Epithelial cell of proximal tubule (primary cell): Measurements from ENCODE around the gene CCDC112. TPM values are rescaled to one million over a fixed set of nuclear protein-coding genes. Genes with fewer than 3 reads are reported as not detected.

ENCODE experiments used
- DNase-seq: peaks from one replicate; pipeline ENCODE4 v3.0.0-alpha.2; 2011; ENCODE audit warnings: low read depth
- H3K4me3 ChIP-seq: 2 replicates; pipeline ENCODE4 v1.5.1; 2011; ENCODE audit warnings: low read depth, mild to moderate bottlenecking, low read length
- total RNA-seq: library from RNA; depleted of rRNA; stranded (reverse); fragments of >200 nt; gene quantifications from 2 replicates; pipeline ENCODE4 v1.2.3, GENCODE V29; 2015
- TF ChIP-seq, protein P1 (sequence below): conservative IDR thresholded peaks from 2 replicates; pipeline ENCODE4 v1.5.1; 2012; ENCODE audit warnings: low read depth, mild to moderate bottlenecking, low read length

Gene CCDC112
- total RNA-seq, 1 donor from 2014 or later = 11.7 TPM

DNA sequence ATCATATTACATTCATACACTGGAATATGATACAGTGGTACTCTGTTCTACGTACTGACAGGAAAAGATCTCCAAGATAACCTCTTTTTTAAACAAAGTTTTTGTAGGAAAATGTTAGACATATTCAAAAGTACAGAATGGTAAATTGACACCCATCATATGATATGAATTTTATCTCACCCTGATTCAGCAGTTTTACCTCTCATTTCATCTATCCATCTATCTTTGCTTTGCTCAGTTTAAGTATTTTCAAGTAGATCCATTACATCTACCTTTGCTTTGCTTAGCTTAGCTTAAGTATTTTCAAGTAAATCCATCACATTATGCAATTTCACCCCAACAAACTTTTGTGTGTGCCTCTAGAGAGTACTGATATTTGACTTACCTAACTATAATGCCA is 14.3 kb downstream of the CCDC112 start:
- DNase-seq = no peak
- TF ChIP-seq, protein P1, sequence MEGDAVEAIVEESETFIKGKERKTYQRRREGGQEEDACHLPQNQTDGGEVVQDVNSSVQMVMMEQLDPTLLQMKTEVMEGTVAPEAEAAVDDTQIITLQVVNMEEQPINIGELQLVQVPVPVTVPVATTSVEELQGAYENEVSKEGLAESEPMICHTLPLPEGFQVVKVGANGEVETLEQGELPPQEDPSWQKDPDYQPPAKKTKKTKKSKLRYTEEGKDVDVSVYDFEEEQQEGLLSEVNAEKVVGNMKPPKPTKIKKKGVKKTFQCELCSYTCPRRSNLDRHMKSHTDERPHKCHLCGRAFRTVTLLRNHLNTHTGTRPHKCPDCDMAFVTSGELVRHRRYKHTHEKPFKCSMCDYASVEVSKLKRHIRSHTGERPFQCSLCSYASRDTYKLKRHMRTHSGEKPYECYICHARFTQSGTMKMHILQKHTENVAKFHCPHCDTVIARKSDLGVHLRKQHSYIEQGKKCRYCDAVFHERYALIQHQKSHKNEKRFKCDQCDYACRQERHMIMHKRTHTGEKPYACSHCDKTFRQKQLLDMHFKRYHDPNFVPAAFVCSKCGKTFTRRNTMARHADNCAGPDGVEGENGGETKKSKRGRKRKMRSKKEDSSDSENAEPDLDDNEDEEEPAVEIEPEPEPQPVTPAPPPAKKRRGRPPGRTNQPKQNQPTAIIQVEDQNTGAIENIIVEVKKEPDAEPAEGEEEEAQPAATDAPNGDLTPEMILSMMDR = no peak
- H3K4me3 ChIP-seq = no peak overlapping the region

DNA sequence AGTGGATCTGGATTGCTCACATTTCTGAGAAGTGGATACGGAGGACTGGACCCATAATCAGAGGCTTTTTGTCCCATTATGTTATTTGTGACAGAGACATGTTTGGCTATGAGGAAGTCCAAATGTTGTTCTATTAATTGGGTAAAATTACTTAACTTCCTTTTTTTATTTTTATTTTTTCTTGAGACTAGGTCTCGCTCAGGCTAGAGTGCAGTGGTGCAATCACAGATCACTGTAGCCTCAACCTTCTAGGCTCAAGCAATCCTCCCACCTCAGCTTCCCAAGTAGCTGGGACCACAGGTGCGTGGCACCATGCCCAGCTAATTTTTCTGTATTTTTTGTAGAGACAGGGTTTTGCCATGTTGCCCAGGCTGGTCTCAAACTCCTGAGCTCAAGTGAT is 21.9 kb downstream of the CCDC112 start:
- no peak for DNase-seq
- TF ChIP-seq, protein P1 = no peak

DNA sequence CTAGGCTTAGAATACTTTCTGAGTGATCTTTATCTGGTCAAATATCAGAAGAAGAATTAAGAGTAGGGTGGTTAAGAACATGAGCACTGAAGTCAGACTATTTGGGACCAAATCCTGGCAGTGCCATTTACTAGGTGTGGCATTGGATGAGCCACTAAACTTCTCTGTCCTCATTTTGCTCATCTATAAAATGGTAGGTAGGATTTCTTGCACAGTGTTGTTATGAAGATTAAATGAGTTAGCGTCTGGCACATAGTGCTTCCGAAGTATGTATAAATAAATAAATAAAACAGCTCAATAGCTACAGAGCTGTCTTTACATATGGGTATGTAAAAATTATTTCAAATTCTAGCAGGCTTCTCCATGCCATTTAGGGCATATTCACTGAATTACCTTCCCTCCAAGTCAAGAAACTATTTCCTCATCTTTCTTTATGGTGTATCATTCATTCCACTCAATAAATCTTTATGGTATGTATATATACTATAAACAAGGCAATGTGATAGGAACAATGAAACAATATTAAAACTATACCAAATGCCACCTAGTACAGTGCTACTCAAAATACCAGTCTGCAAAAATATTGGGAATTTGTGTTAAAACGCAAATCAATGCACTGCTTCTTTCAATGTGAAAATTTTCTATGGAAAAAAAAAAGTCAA is 24.0 kb downstream of the CCDC112 start:
- DNase-seq = no peak
- TF ChIP-seq, protein P1 = no peak
- no peak overlapping the region for H3K4me3 ChIP-seq

More for the DNA sequence above, 21.9 kb downstream of the CCDC112 start:
- no peak overlapping the region for H3K4me3 ChIP-seq

DNA sequence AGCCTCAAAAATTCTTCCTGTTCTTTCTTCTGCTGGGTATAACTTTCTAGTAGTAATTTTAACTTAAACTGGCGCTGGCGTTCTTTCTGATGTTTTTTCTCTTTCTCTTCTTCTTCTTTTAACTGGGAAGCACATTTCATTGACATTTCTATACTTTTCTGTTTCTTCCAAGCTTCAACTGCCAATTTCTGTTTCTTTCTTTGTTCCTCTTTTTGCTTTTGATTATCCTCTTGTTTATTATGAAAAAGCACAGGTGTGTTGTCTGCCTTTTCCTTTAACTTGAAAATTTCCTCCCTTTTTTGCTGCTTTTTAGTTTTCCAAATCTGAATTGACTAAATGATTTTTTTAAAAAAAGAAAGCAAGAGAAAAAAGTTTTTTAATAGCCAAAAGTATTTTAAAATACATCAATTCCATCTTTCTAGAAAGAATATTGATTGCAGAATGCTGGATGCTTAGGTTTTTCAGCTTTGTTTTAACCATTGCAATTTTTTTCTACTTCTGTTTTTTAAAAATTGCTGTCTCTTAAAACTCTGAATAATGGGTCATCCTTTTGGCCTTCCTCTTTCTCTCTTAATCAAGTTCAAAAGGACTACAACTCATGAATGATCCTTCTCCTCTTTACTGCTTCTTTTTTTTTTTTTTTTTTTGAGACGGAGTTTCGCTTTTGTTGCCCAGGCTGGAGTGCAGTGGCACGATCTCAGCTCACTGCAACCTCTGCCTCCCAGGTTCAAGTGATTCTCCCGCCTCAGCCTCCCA is 25.0 kb downstream of the CCDC112 start:
- TF ChIP-seq, protein P1 = no peak
- H3K4me3 ChIP-seq = no peak overlapping the region

DNA sequence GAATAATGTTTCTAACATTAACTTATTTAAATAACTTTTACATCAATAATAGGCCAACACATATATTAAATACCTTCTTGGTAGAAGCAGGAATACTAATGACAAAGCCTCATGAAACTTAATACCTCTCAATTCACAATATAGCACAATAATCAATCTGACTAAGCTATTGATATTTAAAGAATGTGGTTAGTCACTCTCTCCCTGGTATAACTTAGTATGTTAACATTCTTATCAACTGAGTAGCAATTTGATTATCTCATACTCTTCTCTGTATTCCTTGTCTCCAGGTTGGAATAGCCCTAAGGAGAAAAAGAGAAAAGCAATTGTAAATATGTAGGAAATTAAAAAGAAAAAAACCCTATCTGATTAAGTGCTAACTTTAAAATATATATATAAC is 28.8 kb downstream of the CCDC112 start:
- no peak overlapping the region for H3K4me3 ChIP-seq
- TF ChIP-seq, protein P1 = no peak
- DNase-seq = no peak

More for the DNA sequence above, 25.0 kb downstream of the CCDC112 start:
- DNase-seq = no peak

DNA sequence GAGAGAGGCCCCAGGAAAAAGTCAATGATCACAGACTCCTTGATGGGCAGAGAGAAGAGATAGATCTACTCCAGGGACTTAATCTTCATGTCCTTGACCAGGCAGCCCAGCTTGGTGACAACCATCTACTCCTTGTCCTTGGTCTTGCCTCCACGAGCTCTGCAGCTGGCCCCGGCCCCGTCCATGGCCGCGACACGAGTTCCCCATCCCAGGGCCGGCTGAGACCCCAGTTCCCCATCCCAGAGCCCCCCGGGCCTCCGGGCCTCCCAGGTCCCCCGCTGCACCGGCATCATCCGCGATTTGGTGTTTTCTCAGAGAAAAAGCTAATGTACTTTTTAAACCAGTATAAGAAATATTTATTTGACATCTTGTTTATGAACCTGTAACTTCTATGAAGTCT is 31.2 kb downstream of the CCDC112 start:
- TF ChIP-seq, protein P1 = no peak
- no peak for DNase-seq
- no peak overlapping the region for H3K4me3 ChIP-seq
